Tongue (tissue), 2 donors: ENCODE measurements around the gene NEUROG1. TPM values are rescaled to one million over a fixed set of nuclear protein-coding genes. Genes with fewer than 3 reads are reported as not detected.

Source experiments
- DNase-seq: peaks from one replicate; pipeline ENCODE4 v3.0.0-alpha.2; 2015
- total RNA-seq: library from RNA; depleted of rRNA; stranded (reverse); fragments of >200 nt; gene quantifications from one replicate; pipeline ENCODE4 v1.2.3, GENCODE V29; 2014

NEUROG1 gene
- total RNA-seq, 1 donor from 2014 or later, result not detected

GRCh38 chr5:135561266-135561665 lies 25.5 kb upstream of the NEUROG1 start:
- DNase-seq, result no peak

DNA sequence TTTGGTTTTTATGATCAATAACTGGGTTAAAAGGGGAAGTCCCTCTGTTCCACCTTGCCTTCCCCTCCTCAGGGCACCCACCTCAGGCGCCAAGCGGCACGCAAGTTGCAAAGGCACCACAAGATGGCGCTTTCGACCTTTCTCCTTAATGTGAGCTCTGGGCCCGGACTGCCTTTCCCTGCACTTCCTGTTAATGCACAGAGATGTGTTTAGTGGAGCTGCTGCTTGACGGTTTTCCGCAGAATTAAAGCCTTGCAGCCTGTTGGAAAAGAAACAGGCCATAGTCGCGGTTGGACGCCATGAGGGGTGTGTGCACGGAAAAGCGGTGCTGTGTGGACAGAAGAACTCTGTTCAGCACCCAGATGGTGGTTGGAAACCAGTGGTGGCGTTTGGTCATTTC lies 25.1 kb upstream of the NEUROG1 start:
- DNase-seq, result peak; percentile 94

DNA sequence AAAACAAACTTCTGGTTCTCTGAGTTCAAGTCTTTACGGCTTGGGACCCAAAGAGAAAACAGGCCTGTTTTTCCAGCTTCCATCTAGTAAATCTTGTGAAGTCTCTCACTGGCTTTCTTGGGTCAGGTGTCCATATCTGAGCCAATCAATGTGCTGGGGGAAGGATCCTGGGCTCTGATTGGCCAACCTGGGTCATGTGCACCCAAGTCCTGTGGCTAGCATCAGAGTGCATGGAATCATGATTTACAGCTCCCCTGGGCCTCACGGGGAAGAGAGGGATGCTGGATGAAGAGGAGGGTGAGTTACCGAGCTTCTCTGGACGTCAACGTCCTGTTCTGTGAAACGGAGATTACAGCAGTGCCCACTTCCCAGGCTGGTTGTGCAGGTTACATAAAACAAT lies 23.6 kb upstream of the NEUROG1 start:
- DNase-seq, result no peak

GRCh38 chr5:135557076-135557838 lies 21.5 kb upstream of the NEUROG1 start:
- no peak for DNase-seq

GRCh38 chr5:135556620-135557019 lies 20.9 kb upstream of the NEUROG1 start:
- DNase-seq, result no peak

GRCh38 chr5:135555530-135555929 lies 19.8 kb upstream of the NEUROG1 start:
- no peak for DNase-seq

DNA sequence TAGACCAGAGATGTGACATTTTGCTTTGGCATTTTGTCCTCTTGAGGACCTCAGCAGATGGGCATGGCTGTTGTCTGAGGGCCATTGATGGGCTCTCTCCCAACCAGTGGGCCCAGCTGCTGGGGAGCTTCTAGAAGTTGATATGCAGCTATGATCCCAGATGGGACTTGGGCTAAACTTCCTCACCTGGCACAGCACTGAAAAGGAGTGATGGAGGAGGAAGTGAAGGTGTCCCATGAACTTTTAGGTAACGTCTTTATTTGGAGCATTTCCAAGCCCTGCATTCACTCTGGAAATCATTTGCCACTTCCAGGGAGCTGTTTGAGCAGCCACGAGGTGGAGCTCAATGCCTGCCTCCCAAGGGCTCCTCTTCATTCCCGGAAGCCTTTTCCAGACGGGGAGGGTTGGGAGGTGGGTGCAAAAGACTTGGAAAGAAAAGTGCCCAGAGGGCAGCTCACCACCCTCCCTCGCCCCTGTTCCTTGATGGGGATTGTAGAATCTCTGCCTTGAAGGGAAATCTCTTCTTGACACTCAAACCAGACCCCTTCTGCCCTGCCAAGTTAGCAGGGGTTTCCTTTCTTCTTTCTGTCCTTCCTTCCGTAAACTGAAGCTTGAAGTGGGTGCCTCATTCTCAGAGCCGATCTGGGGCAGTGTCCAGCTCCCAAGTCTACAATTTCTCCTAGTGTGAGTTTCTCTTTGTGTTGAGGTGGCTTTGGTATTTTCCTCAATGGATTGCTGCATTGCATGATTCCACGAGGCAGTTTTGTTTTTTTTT lies 18.1 kb upstream of the NEUROG1 start:
- no peak for DNase-seq

- DNase-seq, result peak; percentile 86
These were observed 16.1 kb upstream of the NEUROG1 start for GRCh38 chr5:135551593-135552447.

- DNase-seq, result no peak
These were observed 13.6 kb upstream of the NEUROG1 start for GRCh38 chr5:135549413-135549812.

GRCh38 chr5:135547590-135548254 lies 12.0 kb upstream of the NEUROG1 start:
- DNase-seq, result no peak

- DNase-seq, result no peak
These were observed 11.1 kb upstream of the NEUROG1 start for GRCh38 chr5:135546912-135547311.

DNA sequence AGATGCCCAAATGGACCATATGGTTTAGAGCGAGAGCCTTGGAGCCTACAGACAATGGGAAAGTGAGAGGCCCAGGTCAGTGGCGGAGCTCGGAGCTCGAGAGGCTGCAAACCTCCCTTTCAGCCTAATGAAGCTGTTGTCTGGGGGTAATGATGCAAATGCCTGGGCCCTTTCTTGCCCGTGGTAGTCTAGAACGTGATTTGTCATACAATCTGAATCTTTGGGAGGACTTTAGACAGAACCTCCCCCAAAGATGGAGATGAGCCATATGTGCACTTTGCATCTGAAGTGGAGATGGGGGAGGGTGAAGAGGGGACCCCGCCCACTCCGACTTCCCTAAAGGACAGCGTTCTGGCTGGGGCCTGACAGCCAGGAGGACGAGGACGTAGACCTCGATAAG lies 10.3 kb upstream of the NEUROG1 start:
- no peak for DNase-seq

DNA sequence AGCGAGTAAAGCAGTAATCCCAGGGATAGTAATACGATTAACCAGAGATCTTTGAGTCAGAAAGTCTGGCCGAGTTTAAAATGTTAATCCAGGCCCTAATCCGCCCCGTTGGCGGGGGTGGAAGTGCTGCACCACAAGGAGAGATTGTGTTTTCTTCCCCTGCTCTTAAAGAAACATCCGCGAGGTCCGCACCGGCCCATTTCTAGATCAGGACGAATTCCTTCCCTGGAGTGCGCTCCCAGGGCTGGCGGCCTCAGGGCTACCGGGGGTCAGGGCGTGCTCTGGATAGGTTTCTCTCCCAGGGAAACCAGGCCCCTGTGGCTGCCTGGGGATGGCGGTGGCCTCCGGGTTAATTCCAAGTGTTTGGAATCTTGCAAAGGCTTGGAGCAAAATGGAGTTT lies 9.3 kb upstream of the NEUROG1 start:
- DNase-seq, result no peak

GRCh38 chr5:135543485-135544304 lies 7.9 kb upstream of the NEUROG1 start:
- peak; percentile 45 for DNase-seq

- no peak for DNase-seq
These were observed 7.3 kb upstream of the NEUROG1 start for GRCh38 chr5:135543001-135543484.

DNA sequence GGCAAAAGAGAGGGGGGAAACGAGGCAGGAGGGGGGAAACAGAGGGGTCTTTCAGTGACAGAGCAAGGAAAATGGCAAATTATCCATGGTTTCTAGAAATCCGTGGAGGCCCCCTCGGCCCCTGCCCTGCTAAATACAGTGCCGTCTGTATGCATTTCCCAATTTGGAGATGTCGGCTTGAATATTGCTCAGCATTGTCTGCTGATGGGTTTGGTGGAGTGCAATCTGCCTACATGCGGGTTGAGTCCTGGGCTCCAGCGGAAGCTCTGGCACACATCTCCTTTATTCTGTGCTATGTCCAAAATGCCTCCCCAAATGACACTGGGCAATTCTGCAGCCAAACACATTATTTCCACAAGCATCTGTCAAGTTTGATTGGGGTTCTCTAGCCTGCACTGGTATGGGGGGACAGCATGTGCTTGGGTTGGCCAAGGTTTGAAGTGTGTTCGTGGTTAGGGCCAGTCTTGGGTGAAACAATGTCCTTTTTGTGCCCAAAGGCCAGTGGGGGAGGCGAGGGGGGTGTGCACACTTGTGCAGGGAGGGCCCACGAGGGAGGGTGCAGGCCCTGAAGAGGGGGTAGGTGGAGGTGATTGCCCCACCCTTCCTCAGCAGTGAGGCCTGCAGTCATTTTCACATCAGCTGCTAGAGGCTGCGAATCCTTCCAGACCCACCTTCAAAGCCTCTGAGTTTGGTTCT lies 6.2 kb upstream of the NEUROG1 start:
- DNase-seq, result no peak

GRCh38 chr5:135539430-135540005 lies 3.8 kb upstream of the NEUROG1 start:
- no peak for DNase-seq

DNA sequence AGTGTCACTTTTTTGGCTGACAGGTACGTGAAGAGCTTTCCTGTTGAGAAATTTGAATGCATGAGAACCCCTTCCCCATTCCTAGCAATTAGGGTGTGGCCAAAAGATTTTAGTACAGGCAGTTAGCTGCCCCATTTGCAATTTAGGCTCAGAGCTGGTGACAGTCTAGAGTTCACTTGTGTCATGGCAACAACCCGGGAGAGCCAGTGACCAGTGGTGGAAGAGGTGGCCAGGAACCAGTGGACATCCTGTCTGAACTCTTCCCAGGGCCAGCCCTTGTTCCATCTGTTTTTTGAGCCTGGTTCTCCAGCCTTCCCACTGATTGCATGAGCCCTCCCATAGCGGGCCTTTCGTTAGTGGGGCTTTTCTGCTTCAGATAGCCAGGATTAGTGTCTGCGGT lies 2.5 kb upstream of the NEUROG1 start:
- no peak for DNase-seq

DNA sequence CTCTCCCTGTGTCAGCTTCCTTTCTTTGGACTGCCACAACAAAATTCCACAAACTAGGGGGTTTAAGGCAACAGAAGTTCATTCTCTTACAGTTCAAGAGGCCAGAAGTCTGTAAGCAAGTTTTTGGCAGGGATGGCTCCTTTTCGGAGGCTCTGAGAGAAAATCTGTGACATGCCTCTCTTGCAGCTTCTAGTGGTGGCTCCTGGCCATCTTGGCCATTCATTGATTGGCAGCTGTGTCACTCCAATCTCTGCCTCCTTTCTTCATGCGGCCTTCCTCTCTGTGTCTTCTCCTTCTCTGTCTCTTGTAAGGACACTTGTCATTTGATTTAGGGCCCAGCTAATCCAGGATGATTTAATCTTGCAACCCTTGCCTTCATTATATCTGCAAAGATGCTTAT lies 2.0 kb upstream of the NEUROG1 start:
- DNase-seq, result no peak

DNA sequence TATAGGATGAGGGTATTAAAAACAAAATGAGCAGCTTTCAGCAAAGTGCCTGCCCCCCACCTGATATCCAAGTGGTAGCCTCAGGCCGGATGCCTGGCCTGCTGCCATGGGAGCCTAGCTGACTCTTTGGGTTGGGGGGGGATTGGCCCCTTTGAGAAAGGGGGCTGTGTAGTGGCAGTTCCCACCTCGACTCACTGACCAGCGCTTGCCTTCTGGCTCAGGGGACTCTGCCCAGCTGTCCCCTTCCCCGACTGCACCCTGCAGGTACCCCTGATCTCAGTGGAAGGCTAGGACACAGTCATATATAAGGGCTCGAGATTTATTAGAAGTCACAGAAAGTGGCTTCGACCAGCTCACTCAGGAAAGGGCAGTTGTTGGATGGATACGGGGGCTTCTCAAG lies 1.5 kb upstream of the NEUROG1 start:
- no peak for DNase-seq
